ENCODE results near the gene HEMGN. TPM values are rescaled to one million over a fixed set of nuclear protein-coding genes. Genes with fewer than 3 reads are reported as not detected.
"Not testable (repeated sequence)": the region's sequence is repeated elsewhere in the genome, so short reads cannot be mapped to it uniquely, and the experiment has no call there.

HEMGN gene
- total RNA-seq, 1 donor from 2014 or later = 0.14 TPM

- Histone ChIP-seq H3K4me3 (no peak overlapping the region), H3K4me1 (peaks cover 16% of the 10 kb centered on the region), H3K27ac (replicated peaks) (no peak overlapping the region), H3K27me3 (ENCODE audit: low read depth) (no peaks in the 10 kb centered on the region), H3K9me3 (replicated peaks) (no peaks in the 10 kb centered on the region), H3K36me3 (no peaks in the 10 kb centered on the region)
- TF ChIP-seq, protein P1, sequence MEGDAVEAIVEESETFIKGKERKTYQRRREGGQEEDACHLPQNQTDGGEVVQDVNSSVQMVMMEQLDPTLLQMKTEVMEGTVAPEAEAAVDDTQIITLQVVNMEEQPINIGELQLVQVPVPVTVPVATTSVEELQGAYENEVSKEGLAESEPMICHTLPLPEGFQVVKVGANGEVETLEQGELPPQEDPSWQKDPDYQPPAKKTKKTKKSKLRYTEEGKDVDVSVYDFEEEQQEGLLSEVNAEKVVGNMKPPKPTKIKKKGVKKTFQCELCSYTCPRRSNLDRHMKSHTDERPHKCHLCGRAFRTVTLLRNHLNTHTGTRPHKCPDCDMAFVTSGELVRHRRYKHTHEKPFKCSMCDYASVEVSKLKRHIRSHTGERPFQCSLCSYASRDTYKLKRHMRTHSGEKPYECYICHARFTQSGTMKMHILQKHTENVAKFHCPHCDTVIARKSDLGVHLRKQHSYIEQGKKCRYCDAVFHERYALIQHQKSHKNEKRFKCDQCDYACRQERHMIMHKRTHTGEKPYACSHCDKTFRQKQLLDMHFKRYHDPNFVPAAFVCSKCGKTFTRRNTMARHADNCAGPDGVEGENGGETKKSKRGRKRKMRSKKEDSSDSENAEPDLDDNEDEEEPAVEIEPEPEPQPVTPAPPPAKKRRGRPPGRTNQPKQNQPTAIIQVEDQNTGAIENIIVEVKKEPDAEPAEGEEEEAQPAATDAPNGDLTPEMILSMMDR (IDR thresholded peaks at IDR 0.05; ENCODE audit: borderline replicate concordance) = no peak
- no peak for DNase-seq
- intact Hi-C loops (cut with micrococcal nuclease) = no loop called here
Observed at GRCh38 chr9:97961361-97961760, 23.4 kb upstream of the HEMGN start.

DNA sequence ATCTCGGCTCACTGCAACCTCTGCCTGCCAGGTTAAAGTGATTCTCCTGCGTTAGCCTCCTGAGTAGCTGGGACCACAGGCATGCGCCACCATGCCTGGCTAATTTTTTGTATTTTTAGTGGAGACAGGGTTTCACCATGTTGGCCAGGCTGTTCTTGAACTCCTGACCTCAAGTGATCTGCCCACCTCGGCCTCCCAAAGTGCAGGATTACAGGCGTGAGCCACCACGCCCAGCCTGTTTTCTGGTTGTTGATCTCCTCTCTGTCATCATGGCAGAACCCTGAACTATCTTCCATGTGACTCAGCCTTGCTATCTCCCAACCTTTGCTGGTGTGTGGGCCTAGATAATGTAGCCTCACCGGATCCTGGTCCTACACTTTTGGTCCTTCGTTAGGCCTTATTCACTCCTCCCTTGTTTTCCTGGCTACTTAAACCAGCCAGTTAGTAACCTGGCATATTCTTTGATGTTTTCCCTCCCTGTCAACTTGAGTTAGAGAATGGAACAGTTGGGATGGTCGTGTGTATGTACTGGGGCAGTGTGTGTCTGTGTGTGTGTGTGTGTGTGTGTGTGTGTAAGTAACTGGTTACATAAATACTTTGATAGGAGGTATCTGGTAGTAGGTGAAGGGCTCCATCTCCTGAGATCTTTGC lies 22.8 kb upstream of the HEMGN start:
- H3K27ac ChIP-seq (replicated peaks); H3K27me3 ChIP-seq (ENCODE audit: low read depth); H3K4me3 ChIP-seq; H3K9me3 ChIP-seq (replicated peaks); intact Hi-C loops (cut with micrococcal nuclease); DNase-seq; H3K36me3 ChIP-seq: not testable (repeated sequence)
- H3K4me1 ChIP-seq = peaks cover 16% of the 10 kb centered on the region

DNA sequence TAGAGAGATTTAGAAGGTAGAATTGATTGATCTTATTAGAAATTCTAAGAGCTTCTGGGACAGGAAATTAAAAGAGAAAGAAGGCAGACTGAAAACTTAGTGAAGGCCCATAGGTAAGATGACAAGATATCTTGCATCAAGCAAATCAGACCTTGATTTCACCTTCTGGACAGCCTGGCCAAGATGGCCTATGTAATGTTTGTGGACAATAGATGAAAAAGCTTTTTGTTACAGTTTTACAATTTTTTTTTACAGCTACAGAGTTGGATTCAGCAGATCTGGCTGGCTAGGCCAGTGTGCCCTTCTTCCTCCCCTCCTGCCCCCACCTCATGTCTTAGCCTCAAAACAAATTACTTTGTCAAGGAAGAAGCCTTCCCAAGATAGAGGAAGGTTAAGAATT lies 21.6 kb upstream of the HEMGN start:
- no peak overlapping the region for H3K4me3 ChIP-seq
- H3K4me1 ChIP-seq = peaks cover 9% of the 10 kb centered on the region
- H3K27me3 ChIP-seq (ENCODE audit: low read depth) = no peaks in the 10 kb centered on the region
- intact Hi-C loops (cut with micrococcal nuclease) = no loop called here
- TF ChIP-seq, protein P1 (IDR thresholded peaks at IDR 0.05; ENCODE audit: borderline replicate concordance) = no peak
- H3K9me3 ChIP-seq (replicated peaks) = no peaks in the 10 kb centered on the region
- no peak overlapping the region for H3K27ac ChIP-seq (replicated peaks)
- DNase-seq = no peak
- no peaks in the 10 kb centered on the region for H3K36me3 ChIP-seq

- Histone ChIP-seq H3K36me3 (no peaks in the 10 kb centered on the region), H3K4me3 (no peak overlapping the region), H3K27me3 (ENCODE audit: low read depth) (no peaks in the 10 kb centered on the region), H3K27ac (replicated peaks) (no peak overlapping the region), H3K9me3 (replicated peaks) (no peaks in the 10 kb centered on the region), H3K4me1 (peaks cover 9% of the 10 kb centered on the region)
- intact Hi-C loops (cut with micrococcal nuclease) = no loop called here
- no peak for DNase-seq
- TF ChIP-seq, protein P1 (IDR thresholded peaks at IDR 0.05; ENCODE audit: borderline replicate concordance) = no peak
Observed at GRCh38 chr9:97958812-97959511, 21.0 kb upstream of the HEMGN start.

DNA sequence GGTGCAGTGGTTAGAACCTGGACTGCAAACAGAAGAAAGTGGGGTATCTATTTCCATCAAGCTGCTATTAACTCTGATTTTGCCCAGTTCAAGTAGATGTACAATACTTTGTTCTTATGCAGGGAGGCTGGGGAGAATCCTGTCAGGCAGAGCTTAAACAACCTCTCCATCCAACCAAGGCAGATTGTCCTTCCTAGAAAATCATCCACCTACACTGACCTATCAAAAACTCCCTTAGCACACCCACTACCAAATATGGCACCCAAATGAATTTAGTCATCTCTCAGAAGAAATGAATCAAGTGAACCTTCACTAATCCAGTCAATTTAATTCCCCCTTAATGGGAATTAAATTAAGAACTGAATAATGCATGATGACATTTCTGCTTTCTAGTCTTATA lies 18.4 kb upstream of the HEMGN start:
- Histone ChIP-seq H3K36me3 (no peaks in the 10 kb centered on the region), H3K27me3 (ENCODE audit: low read depth) (no peaks in the 10 kb centered on the region)
- intact Hi-C loops (cut with micrococcal nuclease) = no loop called here

More for the DNA sequence above, 18.4 kb upstream of the HEMGN start:
- Histone ChIP-seq H3K9me3 (replicated peaks) (no peaks in the 10 kb centered on the region), H3K27ac (replicated peaks) (no peak overlapping the region), H3K4me3 (no peak overlapping the region), H3K4me1 (no peaks in the 10 kb centered on the region)
- TF ChIP-seq, protein P1 (IDR thresholded peaks at IDR 0.05; ENCODE audit: borderline replicate concordance) = no peak
- DNase-seq = no peak
